ENCODE results near the gene MELTF. TPM values are rescaled to one million over a fixed set of nuclear protein-coding genes. Genes with fewer than 3 reads are reported as not detected.

The MELTF gene
- total and polyA plus RNA-seq, 9 of the 15 experiments (the other 6 are each of a cell fraction or from before 2014, with no cell fraction given): 0.35 to 10.5 (median 4.5) TPM

DNA sequence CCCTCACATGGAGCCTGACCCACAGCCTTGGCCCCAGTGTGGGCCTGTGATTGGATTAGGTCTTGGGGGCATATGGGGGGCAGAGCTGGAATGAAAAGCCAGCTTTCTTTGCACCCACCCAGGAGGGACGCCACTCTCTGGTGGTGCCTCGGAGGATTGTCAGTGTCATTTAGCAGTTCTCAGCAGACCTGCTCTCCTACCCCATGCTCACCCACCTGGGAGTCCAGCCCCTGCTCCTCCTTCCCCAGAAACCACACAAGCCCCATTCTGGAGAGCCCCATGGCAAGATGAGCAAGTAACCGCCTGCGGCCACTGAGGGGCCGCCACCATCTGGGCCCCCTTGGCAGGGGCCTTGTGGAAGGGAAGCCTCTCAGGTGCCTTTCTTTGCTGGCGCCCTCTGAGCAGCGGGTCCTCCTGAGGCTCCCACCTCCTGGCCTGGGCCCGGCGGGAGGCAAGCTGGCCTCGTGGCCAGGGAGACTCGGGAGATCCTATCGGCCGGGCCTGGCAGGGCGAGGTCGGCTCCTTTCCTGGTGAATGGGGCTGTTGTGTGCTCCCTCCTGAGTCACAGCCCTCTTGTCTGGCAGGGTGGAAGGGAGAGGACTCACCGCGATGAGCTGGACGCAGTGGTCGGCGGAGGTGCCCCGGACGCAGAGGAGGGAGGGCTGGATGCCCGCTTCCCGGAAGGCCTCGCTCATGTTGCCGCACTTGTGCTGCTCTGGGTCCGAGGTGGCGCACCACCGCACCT, 2.3 kb downstream of the MELTF start:
- Histone ChIP-seq H3K27ac (ENCODE audit: extremely low read depth, low read depth, low read length) (no peak overlapping the region), H3K4me2 (ENCODE audit: insufficient read depth, low read length) (no peak overlapping the region), H3K36me3 (ENCODE audit: control insufficient read depth, insufficient read depth, low read length) (peaks cover 5% of the 10 kb centered on the region; the same call in 1 of the 3 replicates), H3K4me3 (no peak overlapping the region), H2AFZ (ENCODE audit: low read depth, low read length) (no peak overlapping the region), H3K27me3 (ENCODE audit: control insufficient read depth in 2 of 2, insufficient read depth in 2 of 2, low read length in 2 of 2) (no peaks in the 10 kb centered on the region), H4K20me1 (replicated peaks; ENCODE audit: control insufficient read depth, insufficient read depth, low read length) (peaks cover 6% of the 10 kb centered on the region; the same call in 1 of the 2 replicates), H3K9me1 (ENCODE audit: control insufficient read depth, insufficient read depth, low read length) (no peaks in the 10 kb centered on the region), H3K4me1 (replicated peaks in 1 of 2; ENCODE audit: control insufficient read depth in 2 of 2, insufficient read depth in 2 of 2, low read length in 2 of 2) (peaks cover 31 to 72% of the 10 kb centered on the region in 2 experiments), H3K9ac (ENCODE audit: insufficient read depth in 1 of 2, low read depth in 2 of 2, low read length in 2 of 2) (peak overlapping the region in 1 of 2 experiments; percentile 29; a peak in 1 of 4 replicates), H3K79me2 (ENCODE audit: control insufficient read depth, insufficient read depth, low read length) (peaks cover 4% of the 10 kb centered on the region; the same call in 2 of the 3 replicates), H3K9me3 (replicated peaks; ENCODE audit: control insufficient read depth, insufficient read depth, low read depth, low read length) (no peaks in the 10 kb centered on the region)
- 86% methylated on average over 20 of the region's 29 CpGs for WGBS (ENCODE audit: insufficient coverage, low coverage, missing lambda C conversion rate)
- FAIRE-seq: no peak
- BruUV-seq (replicated peaks): no TSS peak
- ChIA-PET POLR2A (interaction anchor here (0.6 to 1.6 kb wide), 4 partner anchors 10 to 16 kb away, joined by 3 to 9 read pairs (median 4); no protein-coding TSS in a partner anchor), CTCF (ENCODE audit: low intra/inter-chr PET ratio) (no interaction called here)
- peak in 1 of 4 experiments; percentile 6 for DNase-seq (ENCODE audit: extremely low read depth in 1 of 4, low spot score in 3 of 4)
- ATAC-seq: no peak
- in situ Hi-C loops (cut with MboI) (no loop called here), intact Hi-C loops (cut with micrococcal nuclease) (no loop called here)
- TF ChIP-seq ZNF76 (CRISPR knock-in tag; IDR thresholded peaks at IDR 0.05; ENCODE audit: borderline replicate concordance): no peak
- TF ChIP-seq, protein P1, sequence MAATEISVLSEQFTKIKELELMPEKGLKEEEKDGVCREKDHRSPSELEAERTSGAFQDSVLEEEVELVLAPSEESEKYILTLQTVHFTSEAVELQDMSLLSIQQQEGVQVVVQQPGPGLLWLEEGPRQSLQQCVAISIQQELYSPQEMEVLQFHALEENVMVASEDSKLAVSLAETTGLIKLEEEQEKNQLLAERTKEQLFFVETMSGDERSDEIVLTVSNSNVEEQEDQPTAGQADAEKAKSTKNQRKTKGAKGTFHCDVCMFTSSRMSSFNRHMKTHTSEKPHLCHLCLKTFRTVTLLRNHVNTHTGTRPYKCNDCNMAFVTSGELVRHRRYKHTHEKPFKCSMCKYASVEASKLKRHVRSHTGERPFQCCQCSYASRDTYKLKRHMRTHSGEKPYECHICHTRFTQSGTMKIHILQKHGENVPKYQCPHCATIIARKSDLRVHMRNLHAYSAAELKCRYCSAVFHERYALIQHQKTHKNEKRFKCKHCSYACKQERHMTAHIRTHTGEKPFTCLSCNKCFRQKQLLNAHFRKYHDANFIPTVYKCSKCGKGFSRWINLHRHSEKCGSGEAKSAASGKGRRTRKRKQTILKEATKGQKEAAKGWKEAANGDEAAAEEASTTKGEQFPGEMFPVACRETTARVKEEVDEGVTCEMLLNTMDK (IDR thresholded peaks at IDR 0.05; ENCODE audit: borderline replicate concordance, insufficient read depth, low read depth, low read length, poor library complexity, severe bottlenecking): no peak
- TF ChIP-seq, protein P2, sequence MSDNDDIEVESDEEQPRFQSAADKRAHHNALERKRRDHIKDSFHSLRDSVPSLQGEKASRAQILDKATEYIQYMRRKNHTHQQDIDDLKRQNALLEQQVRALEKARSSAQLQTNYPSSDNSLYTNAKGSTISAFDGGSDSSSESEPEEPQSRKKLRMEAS (CRISPR knock-in tag; IDR thresholded peaks at IDR 0.05): 0 out of 2 replicates have a peak, but pooled peaks have one; percentile 12
- TF ChIP-seq, protein P3, sequence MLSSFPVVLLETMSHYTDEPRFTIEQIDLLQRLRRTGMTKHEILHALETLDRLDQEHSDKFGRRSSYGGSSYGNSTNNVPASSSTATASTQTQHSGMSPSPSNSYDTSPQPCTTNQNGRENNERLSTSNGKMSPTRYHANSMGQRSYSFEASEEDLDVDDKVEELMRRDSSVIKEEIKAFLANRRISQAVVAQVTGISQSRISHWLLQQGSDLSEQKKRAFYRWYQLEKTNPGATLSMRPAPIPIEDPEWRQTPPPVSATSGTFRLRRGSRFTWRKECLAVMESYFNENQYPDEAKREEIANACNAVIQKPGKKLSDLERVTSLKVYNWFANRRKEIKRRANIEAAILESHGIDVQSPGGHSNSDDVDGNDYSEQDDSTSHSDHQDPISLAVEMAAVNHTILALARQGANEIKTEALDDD (IDR thresholded peaks at IDR 0.05): no peak

All from K562 (cell line).